ENCODE measurements around the gene AFM.

DNA sequence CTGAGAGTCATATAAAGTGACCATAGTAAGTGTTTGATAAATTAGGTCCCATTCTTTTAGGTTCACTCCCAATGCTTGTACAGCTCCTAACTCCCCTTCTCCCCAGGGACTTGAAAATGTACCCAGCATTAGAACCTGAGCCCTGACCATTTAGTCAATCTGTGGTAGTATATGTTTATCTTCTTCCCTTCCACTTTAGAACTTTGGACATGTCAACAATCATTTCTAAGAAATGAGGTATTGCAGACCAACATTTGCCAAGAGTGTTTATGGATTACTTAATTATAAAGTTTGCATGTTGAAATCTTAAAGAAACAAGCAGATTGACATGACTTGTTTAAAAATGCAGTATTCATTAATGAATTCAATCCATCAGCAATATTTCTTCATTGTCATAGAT, 26.0 kb downstream of the AFM start:
- TF ChIP-seq, protein P1, sequence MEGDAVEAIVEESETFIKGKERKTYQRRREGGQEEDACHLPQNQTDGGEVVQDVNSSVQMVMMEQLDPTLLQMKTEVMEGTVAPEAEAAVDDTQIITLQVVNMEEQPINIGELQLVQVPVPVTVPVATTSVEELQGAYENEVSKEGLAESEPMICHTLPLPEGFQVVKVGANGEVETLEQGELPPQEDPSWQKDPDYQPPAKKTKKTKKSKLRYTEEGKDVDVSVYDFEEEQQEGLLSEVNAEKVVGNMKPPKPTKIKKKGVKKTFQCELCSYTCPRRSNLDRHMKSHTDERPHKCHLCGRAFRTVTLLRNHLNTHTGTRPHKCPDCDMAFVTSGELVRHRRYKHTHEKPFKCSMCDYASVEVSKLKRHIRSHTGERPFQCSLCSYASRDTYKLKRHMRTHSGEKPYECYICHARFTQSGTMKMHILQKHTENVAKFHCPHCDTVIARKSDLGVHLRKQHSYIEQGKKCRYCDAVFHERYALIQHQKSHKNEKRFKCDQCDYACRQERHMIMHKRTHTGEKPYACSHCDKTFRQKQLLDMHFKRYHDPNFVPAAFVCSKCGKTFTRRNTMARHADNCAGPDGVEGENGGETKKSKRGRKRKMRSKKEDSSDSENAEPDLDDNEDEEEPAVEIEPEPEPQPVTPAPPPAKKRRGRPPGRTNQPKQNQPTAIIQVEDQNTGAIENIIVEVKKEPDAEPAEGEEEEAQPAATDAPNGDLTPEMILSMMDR (IDR thresholded peaks at IDR 0.05), result no peak
- TF ChIP-seq POLR2A (IDR thresholded peaks at IDR 0.05), result no peak

All from heart left ventricle (tissue), 13 donors.